K562 (cell line): ENCODE results near the gene LRRN3. TPM values are rescaled to one million over a fixed set of nuclear protein-coding genes. Genes with fewer than 3 reads are reported as not detected.

Experiments
- ATAC-seq: fragments of 200-7000 bp; cut with Tn5 transposase; 3 replicates; pipeline ENCODE4 v1.9.1; 2020; ENCODE audit warnings: moderate library complexity
- BruUV-seq: library from RNA; stranded (reverse); fragments of 400-500 nt; replicated peaks from 2 replicates; lab custom pipeline; 2021; lab: Mats Ljungman, UMichigan
- CTCF ChIA-PET: fragments of 300-600 bp; formaldehyde crosslinking; extraction: SDS; loops from one replicate; lab custom pipeline; 2021; ENCODE audit warnings: low intra/inter-chr PET ratio; lab: Yijun Ruan, JAX
- POLR2A ChIA-PET: fragments of 300-600, 350-650 bp; sonication (Branson Sonifier 250); formaldehyde crosslinking; extraction: SDS; loops from one replicate; lab custom pipeline; 2021; ENCODE audit warnings: antibody characterized with exemption, inconsistent platforms; lab: Yijun Ruan, JAX
- DNase-seq, 4 experiments: peaks; one replicate each; pipeline versions ENCODE4 v3.0.0 to v3.0.0-alpha.2; 2011 to 2018; ENCODE audit warnings: low spot score in 3 of 4, mixed read lengths in 3 of 4; ENCODE audit errors: extremely low read depth in 1 of 4
- FAIRE-seq: peaks from 2 replicates; lab custom pipeline; 2011; peaks lifted over from hg19 to GRCh38; lab: Jason Lieb, UNC
- H2AFZ ChIP-seq: 2 replicates; pipeline ENCODE4 v1.6.0; 2011; ENCODE audit warnings: low read depth, low read length, control low read depth, inconsistent platforms
- H3K27ac ChIP-seq: fragments of 200-600 bp; 3 replicates; pipeline ENCODE4 v1.8.0; 2011; ENCODE audit warnings: low read depth, mild to moderate bottlenecking, control low read depth, inconsistent platforms, low read length, moderate library complexity, mixed read lengths; ENCODE audit errors: extremely low read depth
- H3K27me3 ChIP-seq, 2 experiments: fragments of 300-600 bp in 1 of 2; 2 replicates in 1 of 2; 3 replicates in 1 of 2; pipeline versions ENCODE4 v1.6.0 to v1.8.0; 2011; ENCODE audit warnings: inconsistent platforms in 2 of 2, low read length in 2 of 2, mild to moderate bottlenecking in 1 of 2, mixed read lengths in 1 of 2, moderate library complexity in 1 of 2; ENCODE audit not compliant: control insufficient read depth in 2 of 2, insufficient read depth in 2 of 2
- H3K36me3 ChIP-seq: fragments of 300-600 bp; 3 replicates; pipeline ENCODE4 v1.8.0; 2011; ENCODE audit warnings: mild to moderate bottlenecking, low read length, inconsistent platforms; ENCODE audit not compliant: control insufficient read depth, insufficient read depth
- H3K4me1 ChIP-seq, 2 experiments: fragments of 200-600 bp in 1 of 2; replicated peaks in 1 of 2; 2 replicates in 1 of 2; 3 replicates in 1 of 2; pipeline versions ENCODE4 v1.5.1 to v1.8.0; 2011; ENCODE audit warnings: inconsistent platforms in 2 of 2, low read length in 2 of 2, mild to moderate bottlenecking in 1 of 2, mixed read lengths in 1 of 2, moderate library complexity in 1 of 2; ENCODE audit not compliant: control insufficient read depth in 2 of 2, insufficient read depth in 2 of 2
- H3K4me2 ChIP-seq: 2 replicates; pipeline ENCODE4 v1.6.1; 2011; ENCODE audit warnings: low read length, control low read depth, inconsistent platforms, mixed read lengths; ENCODE audit not compliant: insufficient read depth
- H3K4me3 ChIP-seq: fragments of 200-600 bp; sonication (generic), shearing (Covaris generic); 2 replicates; pipeline ENCODE4 v1.5.1; 2016; ENCODE audit warnings: control low read depth, inconsistent platforms
- H3K79me2 ChIP-seq: fragments of 200-600 bp; 3 replicates; pipeline ENCODE4 v1.8.0; 2011; ENCODE audit warnings: low read length, inconsistent platforms; ENCODE audit not compliant: control insufficient read depth, insufficient read depth
- H3K9ac ChIP-seq, 2 experiments: 2 replicates each; pipeline versions ENCODE4 v1.6.0 to v1.6.1; 2011; ENCODE audit warnings: low read depth in 2 of 2, low read length in 2 of 2, control low read depth in 1 of 2, inconsistent platforms in 1 of 2, mild to moderate bottlenecking in 1 of 2, mixed read lengths in 1 of 2; ENCODE audit not compliant: insufficient read depth in 1 of 2
- H3K9me1 ChIP-seq: one replicate; pipeline ENCODE4 v1.6.0; 2011; ENCODE audit warnings: inconsistent platforms, mild to moderate bottlenecking, low read length, moderate library complexity; ENCODE audit not compliant: control insufficient read depth, insufficient read depth
- H3K9me3 ChIP-seq: replicated peaks from 2 replicates; pipeline ENCODE4 v1.5.1; 2011; ENCODE audit warnings: low read depth, low read length, inconsistent platforms; ENCODE audit not compliant: control insufficient read depth, insufficient read depth
- H4K20me1 ChIP-seq: replicated peaks from 2 replicates; pipeline ENCODE4 v1.6.1; 2011; ENCODE audit warnings: low read length, inconsistent platforms, mixed read lengths; ENCODE audit not compliant: control insufficient read depth, insufficient read depth
- HNRNPK ChIP-seq: fragments of 200-400 bp; formaldehyde crosslinking; IDR thresholded peaks from one replicate; pipeline ENCODE4 v1.6.1; 2018; ENCODE audit warnings: mild to moderate bottlenecking, low read depth, low read length; ENCODE audit not compliant: poor library complexity, severe bottlenecking
- PCBP1 ChIP-seq: fragments of 200-400 bp; formaldehyde crosslinking; IDR thresholded peaks from 2 replicates; pipeline ENCODE4 v1.6.1; 2018; ENCODE audit warnings: mild to moderate bottlenecking, low read depth, low read length; ENCODE audit not compliant: poor library complexity, severe bottlenecking
- PCBP2 ChIP-seq: fragments of 200-400 bp; formaldehyde crosslinking; IDR thresholded peaks from 2 replicates; pipeline ENCODE4 v1.6.1; 2018; ENCODE audit warnings: low read length, low read depth, mild to moderate bottlenecking, moderate library complexity; ENCODE audit not compliant: poor library complexity, severe bottlenecking
- STAT5A ChIP-seq: IDR thresholded peaks from 2 replicates; pipeline ENCODE4 v1.6.1; 2012; ENCODE audit warnings: low read length, inconsistent platforms, borderline replicate concordance
- in situ Hi-C: fragments of 300-500 bp; cut with MboI; formaldehyde crosslinking; loops from 4 replicates; pipeline ENCODE4 v1.15.0; 2018; ENCODE audit warnings: inconsistent platforms, mixed read lengths
- intact Hi-C: fragments of 100-400 bp; cut with micrococcal nuclease; formaldehyde crosslinking; loops from 2 replicates; pipeline ENCODE4 v1.14.2; 2022
- polyA plus RNA-seq, 8 experiments: library from polyadenylated mRNA; depleted of rRNA in 4 of 8; stranded (reverse) in 5 of 8; unstranded in 3 of 8; fragments of >200 nt; fragmentation: Nextera tagmentation in 2 of 8; fragmentation: Illumina TruSeq in 1 of 8; extraction: Ambion mirVana in 2 of 8; extraction: Trizol in 1 of 8; gene quantifications; 2 replicates each; pipeline versions ENCODE4 v1.2.1 to v1.2.3, GENCODE V29; 2011 to 2014; ENCODE audit warnings: inconsistent platforms in 1 of 8, missing spikeins in 1 of 8
- total RNA-seq, 7 experiments: library from RNA; depleted of rRNA in 6 of 7; stranded (reverse); fragments of >200 nt in 6 of 7; fragmentation: Illumina TruSeq in 2 of 7; extraction: Trizol in 2 of 7; gene quantifications; 2 replicates each; pipeline versions ENCODE4 v1.2.1 to v1.2.3, GENCODE V29; 2011 to 2021; ENCODE audit warnings: low replicate concordance in 1 of 7

The LRRN3 gene
- total and polyA plus RNA-seq, 9 of the 15 experiments (the other 6 are each of a cell fraction or from before 2014, with no cell fraction given): 0.05 to 1.00 (median 0.20) TPM; not detected in 1

GRCh38 chr7:111146136-111146535 lies 55.2 kb downstream of the LRRN3 start:
- H3K9ac ChIP-seq: no peak overlapping the region
- H3K9me3 ChIP-seq: no peaks in the 10 kb centered on the region
- H3K9me1 ChIP-seq: no peaks in the 10 kb centered on the region
- ATAC-seq: no peak
- no peaks in the 10 kb centered on the region for H4K20me1 ChIP-seq
- POLR2A ChIA-PET: interaction anchor here (1.8 kb wide), 1 partner anchor 18 kb away, joined by 6 read pairs; no protein-coding TSS in a partner anchor
- H2AFZ ChIP-seq: no peak overlapping the region
- intact Hi-C loops (no loop called here), in situ Hi-C loops (no loop called here)
- no peaks in the 10 kb centered on the region for H3K79me2 ChIP-seq
- H3K4me2 ChIP-seq: no peak overlapping the region
- no peaks in the 10 kb centered on the region for H3K4me1 ChIP-seq
- H3K27ac ChIP-seq: no peak overlapping the region
- no peaks in the 10 kb centered on the region for H3K36me3 ChIP-seq
- CTCF ChIA-PET: no interaction called here
- TF ChIP-seq HNRNPK (peak; percentile 93), PCBP2 (peak; percentile 92), PCBP1 (peak; percentile 78), STAT5A (no peak)
- no peak overlapping the region for H3K4me3 ChIP-seq
- no peak for DNase-seq
- no peaks in the 10 kb centered on the region for H3K27me3 ChIP-seq
- no peak for FAIRE-seq
- BruUV-seq: no TSS peak
